OCI-LY7 (cell line): ENCODE measurements around the gene GPC3. TPM values are rescaled to one million over a fixed set of nuclear protein-coding genes. Genes with fewer than 3 reads are reported as not detected.

Experiments
- BruUV-seq: library from RNA; stranded (reverse); fragments of 400-500 nt; replicated peaks from 2 replicates; lab custom pipeline; 2021; lab: Mats Ljungman, UMichigan
- CTCF ChIA-PET: fragments of 300-600 bp; sonication (Branson Sonifier 250); formaldehyde crosslinking; loops from one replicate; lab custom pipeline; 2022; ENCODE audit warnings: antibody characterized with exemption; ENCODE audit not compliant: unreplicated experiment; lab: Charles Lee
- POLR2A ChIA-PET: fragments of 300-600 bp; sonication (Branson Sonifier 250); formaldehyde crosslinking; loops from one replicate; lab custom pipeline; 2022; ENCODE audit warnings: antibody characterized with exemption; lab: Charles Lee
- DNase-seq: peaks from one replicate; pipeline ENCODE4 v3.0.0-alpha.2; 2015; ENCODE audit warnings: low spot score
- H2AFZ ChIP-seq: fragments of 200-600 bp; sonication (generic), shearing (Covaris generic); 2 replicates; pipeline ENCODE4 v1.6.1; 2014; ENCODE audit warnings: mild to moderate bottlenecking, antibody characterized with exemption, low read length, moderate library complexity
- H3K27ac ChIP-seq: fragments of 200-600 bp; sonication (generic); 2 replicates; pipeline ENCODE4 v1.5.1; 2014; ENCODE audit warnings: mixed run types, low read depth, mild to moderate bottlenecking, moderate library complexity, low read length, inconsistent platforms; ENCODE audit not compliant: poor library complexity, severe bottlenecking
- H3K36me3 ChIP-seq: fragments of 200-600 bp; sonication (generic); 2 replicates; pipeline ENCODE4 v1.6.1; 2014; ENCODE audit warnings: mild to moderate bottlenecking, antibody characterized with exemption, low read length, moderate library complexity, mixed read lengths; ENCODE audit not compliant: insufficient read depth
- H3K4me1 ChIP-seq: fragments of 200-600 bp; sonication (generic); 2 replicates; pipeline ENCODE4 v1.5.1; 2014; ENCODE audit warnings: mild to moderate bottlenecking, low read length; ENCODE audit not compliant: insufficient read depth, poor library complexity, severe bottlenecking
- H3K4me2 ChIP-seq: fragments of 200-600 bp; sonication (generic); 2 replicates; pipeline ENCODE4 v1.6.1; 2014; ENCODE audit warnings: mild to moderate bottlenecking, low read length
- H3K4me3 ChIP-seq: fragments of 200-600 bp; sonication (generic); 2 replicates; pipeline ENCODE4 v1.5.1; 2014; ENCODE audit warnings: mild to moderate bottlenecking, low read depth, low read length; ENCODE audit not compliant: poor library complexity, severe bottlenecking
- H3K79me2 ChIP-seq: fragments of 200-600 bp; sonication (generic); 2 replicates; pipeline ENCODE4 v1.6.1; 2016; ENCODE audit warnings: low read depth, mild to moderate bottlenecking, low read length, moderate library complexity, mixed read lengths; ENCODE audit not compliant: insufficient read depth
- H3K9me2 ChIP-seq: fragments of 200-600 bp; sonication (generic); 2 replicates; pipeline ENCODE4 v1.6.1; 2016; ENCODE audit warnings: mild to moderate bottlenecking, low read length, mixed read lengths; ENCODE audit not compliant: insufficient read depth
- H3K9me3 ChIP-seq: fragments of 200-600 bp; sonication (generic); 2 replicates; pipeline ENCODE4 v1.6.1; 2014; ENCODE audit warnings: mild to moderate bottlenecking, mixed run types, low read length, mixed read lengths
- H4K20me1 ChIP-seq: fragments of 200-600 bp; sonication (generic); 2 replicates; pipeline ENCODE4 v1.6.1; 2014; ENCODE audit warnings: mild to moderate bottlenecking, antibody characterized with exemption, low read length, moderate library complexity, mixed read lengths; ENCODE audit not compliant: insufficient read depth
- CTCF ChIP-seq: fragments of 200-600 bp; sonication (generic); conservative IDR thresholded peaks from 2 replicates; pipeline ENCODE4 v1.5.1; 2014; ENCODE audit warnings: mild to moderate bottlenecking, antibody characterized with exemption, low read length, moderate library complexity, mixed read lengths
- EZH2phosphoT487 ChIP-seq: fragments of 200-600 bp; sonication (generic); IDR thresholded peaks from 2 replicates; pipeline ENCODE4 v1.6.1; 2018; ENCODE audit warnings: low read depth, borderline replicate concordance, mild to moderate bottlenecking, mixed run types, antibody characterized with exemption, low read length, moderate library complexity, mixed read lengths
- intact Hi-C: fragments of 100-400 bp; cut with micrococcal nuclease; formaldehyde crosslinking; loops from one replicate; pipeline ENCODE4 v1.10.0; 2022; ENCODE audit not compliant: unreplicated experiment
- total RNA-seq, 2 experiments: library from RNA; depleted of rRNA in 1 of 2; stranded (reverse); fragments of >200 nt in 1 of 2; shearing (Covaris generic) in 1 of 2; gene quantifications; 2 replicates each; pipeline ENCODE4 v1.2.3, GENCODE V29; 2014 to 2022

GPC3 gene
- total RNA-seq, 2 experiments from 2014 or later: not detected

- Histone ChIP-seq H2AFZ (no peak overlapping the region), H4K20me1 (no peaks in the 10 kb centered on the region), H3K9me2 (no peaks in the 10 kb centered on the region), H3K27ac (no peak overlapping the region), H3K79me2 (no peaks in the 10 kb centered on the region), H3K4me1 (no peaks in the 10 kb centered on the region), H3K4me2 (no peak overlapping the region), H3K4me3 (no peak overlapping the region), H3K9me3 (no peaks in the 10 kb centered on the region), H3K36me3 (no peaks in the 10 kb centered on the region)
- no peak for DNase-seq
- ChIA-PET CTCF (no interaction called here), POLR2A (no interaction called here)
- TF ChIP-seq EZH2phosphoT487 (no peak), CTCF (no peak)
- intact Hi-C loops: no loop called here
- BruUV-seq: no TSS peak
Observed at GRCh38 chrX:134007716-134008115, 22.3 kb upstream of the GPC3 start.

- CTCF ChIA-PET: no interaction called here
Observed at GRCh38 chrX:134006484-134007161, 21.2 kb upstream of the GPC3 start.

More at GRCh38 chrX:134006484-134007161, 21.2 kb upstream of the GPC3 start:
- Histone ChIP-seq H4K20me1 (no peaks in the 10 kb centered on the region), H3K9me3 (no peaks in the 10 kb centered on the region), H3K4me2 (no peak overlapping the region), H3K9me2 (no peaks in the 10 kb centered on the region), H3K4me3 (no peak overlapping the region), H3K79me2 (no peaks in the 10 kb centered on the region), H3K4me1 (no peaks in the 10 kb centered on the region), H2AFZ (no peak overlapping the region), H3K36me3 (no peaks in the 10 kb centered on the region), H3K27ac (no peak overlapping the region)
- TF ChIP-seq EZH2phosphoT487 (no peak), CTCF (no peak)
- BruUV-seq: no TSS peak
- intact Hi-C loops: no loop called here
- no peak for DNase-seq
- POLR2A ChIA-PET: no interaction called here
